Mononuclear cell (primary cell): Measurements from ENCODE around the gene ARHGDIG. TPM values are rescaled to one million over a fixed set of nuclear protein-coding genes. Genes with fewer than 3 reads are reported as not detected.

Experiments
- H3K27me3 ChIP-seq: 2 replicates; pipeline ENCODE4 v1.6.0; 2011; ENCODE audit warnings: low read length, control low read depth; ENCODE audit not compliant: insufficient read depth
- H3K4me1 ChIP-seq: 2 replicates; pipeline ENCODE4 v1.5.1; 2011; ENCODE audit warnings: mild to moderate bottlenecking, low read length, control low read depth; ENCODE audit not compliant: insufficient read depth
- H3K4me3 ChIP-seq: 2 replicates; pipeline ENCODE4 v1.5.1; 2011; ENCODE audit warnings: mild to moderate bottlenecking, low read length, moderate library complexity
- H3K9me3 ChIP-seq: 2 replicates; pipeline ENCODE4 v1.5.1; 2011; ENCODE audit warnings: low read depth, mild to moderate bottlenecking, control low read depth, low read length
- total RNA-seq: library from RNA; depleted of rRNA; stranded (reverse); fragments of >200 nt; gene quantifications from one replicate; pipeline ENCODE4 v1.2.3, GENCODE V29; 2012

Gene ARHGDIG
- total RNA-seq, 1 donor = not detected

DNA sequence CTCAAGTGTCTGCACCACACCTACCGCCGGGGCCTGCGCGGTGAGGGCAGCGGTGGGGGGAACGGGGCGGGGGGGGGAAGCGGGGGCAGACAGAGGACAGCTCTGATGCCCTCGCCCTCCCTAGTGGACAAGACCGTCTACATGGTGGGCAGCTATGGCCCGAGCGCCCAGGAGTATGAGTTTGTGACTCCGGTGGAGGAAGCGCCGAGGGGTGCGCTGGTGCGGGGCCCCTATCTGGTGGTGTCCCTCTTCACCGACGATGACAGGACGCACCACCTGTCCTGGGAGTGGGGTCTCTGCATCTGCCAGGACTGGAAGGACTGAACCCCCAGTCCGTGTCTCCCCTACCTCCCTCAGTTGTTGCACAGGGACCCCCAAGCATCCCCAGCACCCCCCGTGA is 2.1 kb downstream of the ARHGDIG start:
- no peaks in the 10 kb centered on the region for H3K4me1 ChIP-seq
- H3K27me3 ChIP-seq = peaks cover 3% of the 10 kb centered on the region
- no peaks in the 10 kb centered on the region for H3K9me3 ChIP-seq
- H3K4me3 ChIP-seq = no peak overlapping the region

DNA sequence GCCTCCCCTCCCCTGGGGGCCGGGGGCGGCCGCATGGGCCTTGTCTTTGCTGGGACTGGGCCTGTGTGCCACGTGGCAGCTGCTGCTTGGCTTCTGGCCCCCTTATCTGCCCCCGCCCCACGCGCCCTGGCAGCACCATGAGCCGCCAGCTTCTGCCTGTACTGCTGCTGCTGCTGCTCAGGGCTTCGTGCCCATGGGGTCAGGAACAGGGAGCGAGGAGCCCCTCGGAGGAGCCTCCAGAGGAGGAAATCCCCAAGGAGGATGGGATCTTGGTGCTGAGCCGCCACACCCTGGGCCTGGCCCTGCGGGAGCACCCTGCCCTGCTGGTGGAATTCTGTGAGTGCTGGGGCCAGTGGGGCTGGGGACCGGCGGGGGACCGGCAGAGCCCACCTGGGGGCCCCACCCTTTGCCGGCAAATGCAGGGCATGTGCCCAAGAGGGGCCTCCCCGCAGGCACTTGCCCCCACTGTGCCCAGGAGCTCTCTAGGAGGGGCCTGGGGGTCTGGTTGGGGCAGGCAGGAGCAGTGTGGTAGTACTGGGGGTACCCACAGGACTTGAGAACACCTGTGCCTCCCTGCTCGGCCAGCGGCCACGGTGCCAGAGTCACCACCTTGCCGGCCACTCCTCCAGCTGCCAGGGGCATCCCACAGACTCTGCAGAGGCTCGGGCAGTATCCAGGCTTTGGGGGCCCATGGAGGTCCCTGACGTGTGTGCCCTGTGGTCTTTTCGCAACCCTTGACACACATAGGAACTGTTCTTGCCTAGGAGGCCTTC is 2.8 kb downstream of the ARHGDIG start, which contains the start of gene PDIA2:
PDIA2 (plus strand) TSS at position 132 of the 773 bp plus-strand sequence; CDS start at position 138, 6 bp downstream.
- no peaks in the 10 kb centered on the region for H3K4me1 ChIP-seq
- H3K9me3 ChIP-seq = no peaks in the 10 kb centered on the region
- no peak within 1 kb of the TSS for H3K4me3 ChIP-seq
- peaks cover 3% of the 10 kb centered on the region for H3K27me3 ChIP-seq

DNA sequence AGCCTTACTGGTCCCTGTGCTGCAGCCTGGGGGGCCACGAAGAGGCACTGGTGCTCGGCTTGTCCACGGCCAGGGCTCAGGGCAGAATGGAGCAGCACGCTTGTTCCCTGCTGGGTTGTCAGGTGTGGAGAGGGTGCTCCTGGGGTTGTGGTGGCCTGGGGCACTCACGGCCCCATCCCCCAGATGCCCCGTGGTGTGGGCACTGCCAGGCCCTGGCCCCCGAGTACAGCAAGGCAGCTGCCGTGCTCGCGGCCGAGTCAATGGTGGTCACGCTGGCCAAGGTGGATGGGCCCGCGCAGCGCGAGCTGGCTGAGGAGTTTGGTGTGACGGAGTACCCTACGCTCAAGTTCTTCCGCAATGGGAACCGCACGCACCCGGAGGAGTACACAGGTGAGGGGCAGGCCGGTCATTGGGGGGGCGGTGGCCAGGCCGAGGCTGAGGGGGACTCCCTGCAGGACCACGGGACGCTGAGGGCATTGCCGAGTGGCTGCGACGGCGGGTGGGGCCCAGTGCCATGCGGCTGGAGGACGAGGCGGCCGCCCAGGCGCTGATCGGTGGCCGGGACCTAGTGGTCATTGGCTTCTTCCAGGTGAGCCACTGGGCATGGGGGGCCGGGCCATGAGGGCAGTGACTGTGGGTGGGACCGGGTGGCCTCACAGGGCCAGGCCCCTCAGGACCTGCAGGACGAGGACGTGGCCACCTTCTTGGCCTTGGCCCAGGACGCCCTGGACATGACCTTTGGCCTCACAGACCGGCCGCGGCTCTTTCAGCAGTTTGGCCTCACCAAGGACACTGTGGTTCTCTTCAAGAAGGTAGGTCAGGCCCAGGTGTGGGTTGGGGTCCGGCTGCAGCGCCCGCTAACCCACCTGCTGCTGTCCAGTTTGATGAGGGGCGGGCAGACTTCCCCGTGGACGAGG is 4.1 kb downstream of the ARHGDIG start:
- H3K27me3 ChIP-seq = peaks cover 3% of the 10 kb centered on the region
- H3K4me3 ChIP-seq = no peak overlapping the region
- no peaks in the 10 kb centered on the region for H3K4me1 ChIP-seq
- H3K9me3 ChIP-seq = no peaks in the 10 kb centered on the region

DNA sequence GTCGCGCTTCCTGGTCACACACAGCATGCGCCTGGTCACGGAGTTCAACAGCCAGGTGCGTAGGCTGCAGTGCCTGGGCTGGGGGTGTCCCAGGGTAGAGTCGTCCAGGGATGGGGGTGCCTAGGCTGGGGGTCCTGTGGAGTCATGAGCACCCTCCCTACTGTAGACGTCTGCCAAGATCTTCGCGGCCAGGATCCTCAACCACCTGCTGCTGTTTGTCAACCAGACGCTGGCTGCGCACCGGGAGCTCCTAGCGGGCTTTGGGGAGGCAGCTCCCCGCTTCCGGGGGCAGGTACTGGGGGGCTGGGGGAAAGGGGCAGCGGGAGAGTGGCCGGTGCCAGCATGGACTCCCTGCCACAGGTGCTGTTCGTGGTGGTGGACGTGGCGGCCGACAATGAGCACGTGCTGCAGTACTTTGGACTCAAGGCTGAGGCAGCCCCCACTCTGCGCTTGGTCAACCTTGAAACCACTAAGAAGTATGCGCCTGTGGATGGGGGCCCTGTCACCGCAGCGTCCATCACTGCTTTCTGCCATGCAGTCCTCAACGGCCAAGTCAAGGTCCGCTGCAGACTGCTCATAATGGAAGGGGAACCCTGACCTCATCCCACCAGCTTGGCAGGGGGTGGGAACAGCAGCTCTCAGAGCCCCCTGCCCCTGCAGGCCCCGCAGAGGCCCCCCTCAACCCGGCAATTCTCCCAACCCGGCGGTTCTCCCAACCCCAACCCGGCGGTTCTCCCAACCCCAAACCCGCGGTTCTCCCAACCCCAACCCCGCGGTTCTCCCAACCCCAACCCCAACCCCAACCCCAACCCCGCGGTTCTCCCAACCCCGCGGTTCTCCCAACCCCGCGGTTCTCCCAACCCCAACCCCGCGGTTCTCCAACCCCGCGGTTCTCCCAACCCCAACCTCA is 5.0 kb downstream of the ARHGDIG start:
- peaks cover 3% of the 10 kb centered on the region for H3K27me3 ChIP-seq
- H3K4me1 ChIP-seq = no peaks in the 10 kb centered on the region
- no peaks in the 10 kb centered on the region for H3K9me3 ChIP-seq
- H3K4me3 ChIP-seq = no peak overlapping the region

DNA sequence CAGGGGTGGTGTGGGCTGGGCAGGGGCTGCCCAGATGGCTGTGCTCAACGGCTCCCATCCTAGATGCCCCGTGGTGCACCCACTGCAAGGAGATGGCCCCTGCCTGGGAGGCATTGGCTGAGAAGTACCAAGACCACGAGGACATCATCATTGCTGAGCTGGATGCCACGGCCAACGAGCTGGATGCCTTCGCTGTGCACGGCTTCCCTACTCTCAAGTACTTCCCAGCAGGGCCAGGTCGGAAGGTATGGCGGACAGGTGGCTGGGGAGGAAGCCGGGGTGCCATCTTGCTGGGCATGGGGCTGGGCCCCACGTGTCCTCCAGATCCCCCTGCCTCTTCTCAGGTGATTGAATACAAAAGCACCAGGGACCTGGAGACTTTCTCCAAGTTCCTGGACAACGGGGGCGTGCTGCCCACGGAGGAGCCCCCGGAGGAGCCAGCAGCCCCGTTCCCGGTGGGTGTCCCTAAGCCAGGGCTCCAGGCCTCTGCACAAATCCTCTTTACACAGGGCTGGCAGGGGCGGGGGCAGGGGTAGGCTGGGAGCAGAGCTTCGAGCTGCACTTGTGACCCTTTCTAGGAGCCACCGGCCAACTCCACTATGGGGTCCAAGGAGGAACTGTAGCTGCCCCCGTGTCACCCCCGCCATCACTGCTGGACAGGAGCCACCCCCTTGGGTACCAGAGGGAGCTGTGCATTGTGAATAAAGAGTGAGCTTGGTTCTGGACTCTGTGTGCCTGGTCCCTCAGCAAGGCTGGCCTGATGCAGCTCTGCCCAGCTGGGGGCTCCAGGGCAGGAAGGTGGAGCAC is 6.3 kb downstream of the ARHGDIG start:
- H3K4me3 ChIP-seq = no peak overlapping the region
- no peaks in the 10 kb centered on the region for H3K27me3 ChIP-seq
- H3K9me3 ChIP-seq = no peaks in the 10 kb centered on the region
- no peaks in the 10 kb centered on the region for H3K4me1 ChIP-seq

DNA sequence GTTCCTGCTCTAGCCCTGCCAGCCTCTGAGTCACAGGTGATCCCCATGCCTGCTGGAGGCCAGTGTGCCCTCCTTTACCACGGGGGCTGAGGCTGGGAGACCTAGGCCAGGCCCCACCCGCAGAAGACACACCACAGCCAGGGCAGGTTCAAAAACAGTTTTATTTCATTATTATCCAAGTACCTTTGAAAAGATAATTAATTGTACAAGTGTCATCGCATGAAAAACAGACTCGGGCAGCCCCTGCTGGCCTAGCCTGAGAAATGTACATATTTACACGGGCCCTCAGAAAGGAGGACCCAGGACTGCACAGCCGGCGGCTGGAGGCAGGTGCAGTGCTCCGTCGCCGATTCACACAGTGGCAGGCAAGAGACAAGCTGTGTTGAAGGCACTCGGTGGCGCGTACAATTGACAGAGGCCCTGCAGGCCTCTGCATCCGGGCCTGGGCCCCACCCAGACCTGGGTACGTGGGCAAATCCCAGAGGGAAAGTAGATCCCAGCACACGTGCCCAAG is 7.0 kb downstream of the ARHGDIG start:
- Histone ChIP-seq H3K4me3 (no peak overlapping the region), H3K9me3 (no peaks in the 10 kb centered on the region), H3K4me1 (no peaks in the 10 kb centered on the region), H3K27me3 (no peaks in the 10 kb centered on the region)

DNA sequence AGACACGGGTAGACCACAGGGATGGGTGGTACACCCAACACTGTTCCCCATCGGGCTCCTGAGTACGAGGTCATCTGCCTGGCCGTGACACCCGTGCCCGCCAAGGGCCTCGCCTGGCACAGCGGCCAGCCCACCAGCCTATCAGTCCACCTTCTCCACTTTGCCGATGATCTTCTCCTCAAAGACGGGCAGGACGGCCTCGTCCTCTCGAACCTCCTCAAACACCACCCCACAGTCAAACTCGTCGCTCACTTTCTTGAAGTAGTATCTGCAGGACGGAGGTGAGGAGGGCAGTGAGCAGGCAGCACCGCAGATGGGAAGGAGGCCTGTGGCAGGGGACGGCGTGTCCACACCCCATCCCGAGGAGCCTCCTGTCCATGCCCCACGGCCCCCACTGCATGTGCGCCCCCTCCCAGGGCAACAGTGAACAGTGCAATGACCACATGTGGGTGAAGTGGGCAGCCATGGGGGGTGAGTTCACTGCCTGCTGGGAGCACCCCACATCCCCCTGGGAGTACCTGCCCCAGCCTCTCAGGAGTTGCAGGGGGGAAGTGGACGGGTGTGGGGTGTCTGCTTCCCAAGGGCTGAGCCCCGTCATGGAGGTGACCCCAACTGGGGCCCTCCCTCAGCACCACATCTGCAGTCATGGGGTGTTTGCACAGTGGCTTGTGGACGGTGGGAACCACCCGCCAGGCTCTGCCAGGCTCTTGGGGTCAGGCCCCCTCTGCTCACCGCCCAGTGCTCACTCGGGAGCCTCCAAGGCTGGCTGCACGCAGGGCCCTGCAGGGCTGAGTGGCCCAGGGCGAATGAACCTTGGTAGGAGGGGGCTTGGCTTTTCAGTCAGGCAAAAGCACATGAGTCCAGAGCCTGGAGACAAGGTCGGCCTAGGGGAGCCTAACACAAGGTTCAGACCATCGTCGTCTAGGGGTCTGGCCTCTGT is 7.9 kb downstream of the ARHGDIG start:
- Histone ChIP-seq H3K9me3 (no peaks in the 10 kb centered on the region), H3K27me3 (no peaks in the 10 kb centered on the region), H3K4me1 (no peaks in the 10 kb centered on the region), H3K4me3 (no peak overlapping the region)

DNA sequence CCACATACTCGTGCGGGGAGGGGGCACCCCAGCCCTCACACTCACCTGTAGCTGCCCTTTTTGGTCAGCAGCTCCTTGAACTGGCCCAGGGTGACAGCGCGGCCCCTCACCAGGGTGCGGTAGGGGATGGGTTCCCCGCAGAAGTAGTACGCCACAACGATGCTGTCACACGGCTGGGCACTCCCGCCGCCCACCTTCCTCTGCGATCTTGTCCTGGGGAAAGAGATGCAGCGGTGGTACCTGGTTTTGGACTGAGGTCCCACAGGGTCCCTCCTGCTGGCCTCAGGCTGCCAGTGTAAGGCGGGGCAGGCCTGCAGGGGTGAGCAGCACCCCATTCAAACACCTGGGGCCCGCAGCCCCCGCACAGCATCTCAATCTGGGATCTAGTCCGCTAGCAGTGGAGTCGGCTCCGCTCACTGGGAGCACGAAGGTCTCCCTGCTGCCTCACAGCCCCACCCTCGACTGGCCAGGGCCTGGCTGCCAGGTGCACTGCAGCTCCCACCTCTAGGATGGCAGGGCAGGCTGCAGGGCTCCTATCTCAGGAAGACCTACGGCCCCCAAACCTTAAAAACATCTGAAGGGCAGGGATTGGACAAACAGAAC is 9.1 kb downstream of the ARHGDIG start:
- Histone ChIP-seq H3K4me1 (no peaks in the 10 kb centered on the region), H3K4me3 (no peak overlapping the region), H3K27me3 (no peaks in the 10 kb centered on the region), H3K9me3 (no peaks in the 10 kb centered on the region)

DNA sequence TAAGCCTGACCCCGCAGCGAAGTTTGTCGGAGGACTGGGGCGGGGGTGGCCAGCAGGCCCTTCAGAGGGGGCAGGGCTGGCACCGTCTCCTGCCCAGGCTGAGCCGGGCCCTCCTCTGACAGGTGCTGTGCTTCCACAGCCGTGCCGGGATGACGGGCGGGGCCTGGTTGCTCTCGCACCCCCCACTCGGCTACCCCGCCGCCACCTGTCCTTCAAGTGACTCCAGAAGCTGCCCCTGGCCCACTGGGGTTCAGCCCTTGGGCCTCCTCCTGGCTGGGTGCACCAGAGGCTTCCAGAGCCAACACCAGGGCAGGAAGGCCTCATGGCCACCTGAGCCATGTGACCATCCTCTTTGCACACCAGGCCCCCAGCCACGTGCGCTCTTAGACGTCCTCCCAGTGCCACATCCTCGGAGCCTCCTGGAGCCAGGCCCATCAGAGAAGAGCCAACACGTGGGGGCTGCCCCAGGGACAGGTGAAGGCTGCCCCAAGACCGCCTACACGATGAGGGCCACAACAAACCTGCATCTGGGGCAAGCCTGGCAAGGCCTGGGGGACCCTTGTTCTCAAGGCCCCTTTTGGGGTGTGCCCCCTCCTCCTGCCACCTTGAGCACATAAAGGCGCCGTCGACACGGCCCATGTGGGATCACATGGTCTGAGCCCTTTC is 9.8 kb downstream of the ARHGDIG start:
- Histone ChIP-seq H3K9me3 (no peaks in the 10 kb centered on the region), H3K4me3 (no peak overlapping the region), H3K27me3 (no peaks in the 10 kb centered on the region), H3K4me1 (no peaks in the 10 kb centered on the region)

DNA sequence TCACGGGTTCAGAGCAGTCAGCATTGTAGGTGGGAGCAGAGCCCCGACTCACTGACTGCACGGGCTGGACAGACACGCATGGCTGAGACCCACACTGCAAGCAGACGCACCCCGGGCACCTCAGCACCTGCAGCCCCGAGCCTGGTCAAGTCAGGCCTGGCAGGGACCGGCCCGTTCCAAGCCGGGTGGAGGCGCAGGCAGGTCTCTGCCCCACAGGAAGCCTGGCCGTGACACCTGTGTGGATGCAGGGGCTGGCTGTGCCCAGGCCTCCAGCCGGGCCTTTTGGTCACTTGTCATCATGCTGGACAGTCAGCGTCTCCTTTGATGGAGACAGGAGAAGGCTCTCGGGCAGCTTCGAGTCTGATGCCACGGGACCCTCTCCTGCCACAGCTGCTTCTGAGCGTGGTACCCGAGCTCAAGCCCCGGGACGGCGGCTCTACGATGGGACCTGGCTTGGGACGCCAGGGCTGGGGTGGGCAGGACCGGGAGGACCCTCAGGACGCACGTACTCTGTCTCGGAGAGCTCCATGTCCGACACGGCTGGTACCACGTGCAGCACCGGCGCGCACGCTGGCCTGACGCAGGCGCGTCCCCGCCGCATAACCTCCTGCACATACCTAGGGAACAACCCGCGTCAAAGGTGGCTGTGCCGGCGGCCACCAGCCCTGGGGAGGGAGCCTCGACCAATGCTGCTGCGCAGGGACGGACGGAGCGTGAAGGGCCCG is 10.5 kb downstream of the ARHGDIG start:
- Histone ChIP-seq H3K4me1 (no peaks in the 10 kb centered on the region), H3K4me3 (no peak overlapping the region), H3K9me3 (no peaks in the 10 kb centered on the region), H3K27me3 (no peaks in the 10 kb centered on the region)

DNA sequence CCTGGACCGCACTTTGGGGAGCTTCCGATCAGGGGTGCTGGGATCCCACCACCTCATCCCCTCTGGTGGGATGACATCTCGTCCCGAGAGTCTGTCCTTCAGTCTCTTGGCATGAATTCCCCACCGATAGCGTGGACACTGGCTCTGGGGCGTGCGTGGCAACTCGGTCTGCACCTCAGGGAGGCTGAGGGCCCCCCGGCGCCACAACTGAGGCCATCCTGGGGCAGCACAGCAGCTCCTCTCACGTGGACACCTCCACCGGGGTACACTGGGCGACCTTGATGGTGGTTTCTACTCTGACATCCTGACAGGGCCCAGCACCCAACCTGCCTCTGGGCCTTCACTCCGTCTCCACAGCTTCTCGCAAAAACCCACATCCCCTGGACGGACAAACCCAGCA is 11.1 kb downstream of the ARHGDIG start:
- H3K27me3 ChIP-seq = no peaks in the 10 kb centered on the region
- no peaks in the 10 kb centered on the region for H3K4me1 ChIP-seq
- no peak overlapping the region for H3K4me3 ChIP-seq
- H3K9me3 ChIP-seq = no peaks in the 10 kb centered on the region
